ENCODE results near the gene IL23R.
A peak's percentile ranks its signal among the peaks of the same experiment; 100 is the strongest.
"Not testable (repeated sequence)": the region's sequence is repeated elsewhere in the genome, so short reads cannot be mapped to it uniquely, and the experiment has no call there.

The IL23R gene

DNA sequence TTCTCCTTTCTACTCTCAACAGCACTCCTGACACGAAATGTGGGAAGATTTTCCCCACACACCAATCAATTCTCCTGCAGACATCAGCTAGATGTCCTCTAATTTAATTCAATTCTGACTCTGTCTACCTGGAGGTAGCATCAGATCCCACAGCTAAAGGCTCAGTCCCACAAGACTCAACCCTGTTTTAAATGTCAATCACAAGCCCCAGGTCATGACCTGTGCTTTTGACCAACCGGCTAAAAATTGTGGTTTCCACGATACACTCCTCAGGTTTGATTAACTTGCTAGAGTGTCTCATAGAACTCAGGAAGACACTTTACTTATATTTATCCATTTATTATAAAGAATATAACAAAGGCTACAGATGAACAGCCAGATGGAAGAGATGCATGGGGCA lies 27.4 kb downstream of the IL23R start:
- DNase-seq (ENCODE audit: low spot score), result no peak

DNA sequence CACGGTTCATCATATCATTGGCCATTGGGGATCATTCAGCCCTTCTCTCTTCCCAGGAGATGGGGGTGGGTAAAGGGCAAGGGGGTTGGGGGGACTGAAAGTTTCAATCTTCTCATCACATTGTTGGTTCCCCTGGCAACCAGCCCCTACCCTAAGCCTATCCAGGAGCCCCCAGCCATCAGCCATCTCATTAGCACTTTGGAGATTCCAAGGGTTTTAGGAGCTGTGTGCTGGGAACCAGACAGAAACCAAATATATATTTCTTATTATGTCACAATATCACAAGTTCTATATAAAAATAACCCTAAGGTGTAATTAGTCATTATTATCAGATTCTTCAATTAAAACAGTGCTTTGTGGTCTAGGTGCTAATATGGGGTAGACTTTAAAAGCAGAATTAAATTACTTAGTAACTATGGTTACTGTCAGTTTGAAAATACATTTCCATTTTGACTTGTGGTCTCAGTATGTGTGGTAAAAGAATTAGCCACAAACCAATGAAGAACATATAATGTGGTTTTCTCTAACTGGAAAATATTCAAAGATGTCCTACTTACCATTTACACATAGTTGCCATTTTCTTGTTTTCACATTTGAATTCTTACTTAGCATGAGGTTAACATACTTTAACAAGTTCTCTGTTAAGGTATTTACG lies 28.1 kb downstream of the IL23R start:
- DNase-seq (ENCODE audit: low spot score), result no peak

DNA sequence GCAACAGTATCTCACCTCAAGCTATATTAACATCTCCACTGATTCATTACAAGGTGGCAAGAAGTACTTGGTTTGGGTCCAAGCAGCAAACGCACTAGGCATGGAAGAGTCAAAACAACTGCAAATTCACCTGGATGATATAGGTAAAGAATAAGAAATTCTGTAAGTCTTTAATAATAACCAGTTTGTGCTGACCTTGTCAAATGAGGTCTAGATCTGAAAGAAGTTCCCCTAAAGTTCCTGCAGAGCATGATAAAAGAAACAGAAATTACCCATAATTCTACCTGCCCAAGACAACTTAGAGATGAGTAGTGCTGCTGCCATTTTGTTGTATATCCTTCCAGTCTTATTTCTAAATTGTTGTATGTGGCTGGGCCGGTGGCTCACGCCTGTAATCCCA lies 34.5 kb downstream of the IL23R start:
- DNase-seq (ENCODE audit: low spot score), result no peak

DNA sequence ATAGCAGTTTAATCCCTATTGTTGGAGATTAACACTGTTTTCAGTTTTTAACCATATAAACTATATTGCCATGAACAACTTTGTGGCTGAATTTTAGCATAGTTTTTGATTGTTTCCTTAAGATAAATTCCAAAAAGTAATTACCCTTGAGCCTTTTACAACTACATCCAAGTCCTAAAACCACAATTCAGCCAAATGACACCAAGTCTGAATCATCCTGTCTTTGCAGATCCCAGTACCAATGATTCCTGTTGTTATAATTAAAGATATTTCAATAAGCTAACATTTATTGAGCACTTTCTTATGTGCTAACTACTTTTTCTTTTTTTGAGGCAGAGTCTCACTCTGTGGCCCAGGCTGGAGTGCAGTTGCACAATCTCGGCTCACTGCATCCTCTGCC lies 35.6 kb downstream of the IL23R start:
- DNase-seq (ENCODE audit: low spot score), result no peak

GRCh38 chr1:67204298-67204980 lies 38.2 kb downstream of the IL23R start:
- DNase-seq (ENCODE audit: low spot score), result no peak

- DNase-seq (ENCODE audit: low spot score), result not testable (repeated sequence)
Measured at GRCh38 chr1:67207398-67207797, 41.1 kb downstream of the IL23R start.

DNA sequence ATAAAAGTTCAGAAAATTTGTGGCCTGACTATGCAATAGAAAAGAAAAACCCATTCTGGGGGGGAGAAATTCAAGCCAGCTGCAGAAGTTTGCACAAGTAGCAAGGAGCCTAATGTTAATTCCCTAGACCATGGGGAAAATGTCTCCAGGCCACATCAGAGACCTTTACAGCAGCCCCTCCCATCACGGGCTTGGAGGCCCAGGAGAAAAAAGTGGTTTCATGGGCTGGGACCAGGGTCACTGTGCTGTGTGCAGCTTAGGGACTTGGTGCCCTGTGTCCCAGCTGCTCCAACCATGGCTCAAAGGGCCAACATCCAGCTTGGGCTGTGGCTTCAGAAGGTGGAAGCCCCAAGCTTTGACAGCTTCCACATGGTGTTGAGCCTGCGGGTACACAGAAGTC lies 42.0 kb downstream of the IL23R start:
- no peak for DNase-seq (ENCODE audit: low spot score)

DNA sequence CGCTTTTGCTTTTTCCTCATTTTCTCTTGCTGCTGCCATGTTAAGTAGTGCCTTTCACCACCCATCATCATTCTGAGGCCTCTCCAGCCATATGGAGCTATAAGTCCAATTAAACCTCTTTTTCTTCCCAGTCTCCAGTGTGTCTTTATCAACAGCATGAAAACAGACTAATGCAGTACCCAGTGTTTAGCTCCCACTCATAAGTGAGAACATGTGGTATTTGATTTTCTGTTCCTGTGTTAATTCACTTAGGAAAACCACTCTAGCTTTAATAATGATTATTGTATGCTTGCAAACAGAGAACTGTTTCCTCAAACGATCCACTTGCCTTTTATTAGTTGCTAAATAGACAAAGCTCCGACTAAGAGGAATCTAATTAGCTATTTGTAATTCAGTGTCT lies 43.3 kb downstream of the IL23R start:
- DNase-seq (ENCODE audit: low spot score), result no peak

- peak; percentile 16 for DNase-seq (ENCODE audit: low spot score)
Measured at GRCh38 chr1:67211589-67212563, 45.6 kb downstream of the IL23R start.

DNA sequence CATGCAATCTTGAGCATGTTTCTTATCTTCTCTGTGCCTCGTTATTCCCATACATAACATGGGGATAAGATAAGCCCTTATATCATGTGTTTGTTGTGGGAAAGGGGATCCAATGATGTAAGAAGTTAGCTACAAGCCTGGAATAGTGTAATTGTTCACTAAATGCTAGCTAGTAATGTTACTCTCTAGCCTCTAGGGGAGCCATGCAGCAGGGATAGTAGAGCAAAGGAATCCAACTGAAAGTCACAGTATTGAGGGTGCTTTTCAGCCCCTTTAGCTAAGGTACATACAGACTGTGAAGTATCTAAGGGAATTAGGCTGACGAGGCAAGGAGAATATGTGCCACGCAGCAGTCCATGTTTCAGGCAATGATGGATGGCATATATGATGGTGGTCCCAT lies 46.9 kb downstream of the IL23R start:
- DNase-seq (ENCODE audit: low spot score), result peak; percentile 11

GRCh38 chr1:67213948-67214347 lies 47.7 kb downstream of the IL23R start:
- DNase-seq (ENCODE audit: low spot score), result no peak

DNA sequence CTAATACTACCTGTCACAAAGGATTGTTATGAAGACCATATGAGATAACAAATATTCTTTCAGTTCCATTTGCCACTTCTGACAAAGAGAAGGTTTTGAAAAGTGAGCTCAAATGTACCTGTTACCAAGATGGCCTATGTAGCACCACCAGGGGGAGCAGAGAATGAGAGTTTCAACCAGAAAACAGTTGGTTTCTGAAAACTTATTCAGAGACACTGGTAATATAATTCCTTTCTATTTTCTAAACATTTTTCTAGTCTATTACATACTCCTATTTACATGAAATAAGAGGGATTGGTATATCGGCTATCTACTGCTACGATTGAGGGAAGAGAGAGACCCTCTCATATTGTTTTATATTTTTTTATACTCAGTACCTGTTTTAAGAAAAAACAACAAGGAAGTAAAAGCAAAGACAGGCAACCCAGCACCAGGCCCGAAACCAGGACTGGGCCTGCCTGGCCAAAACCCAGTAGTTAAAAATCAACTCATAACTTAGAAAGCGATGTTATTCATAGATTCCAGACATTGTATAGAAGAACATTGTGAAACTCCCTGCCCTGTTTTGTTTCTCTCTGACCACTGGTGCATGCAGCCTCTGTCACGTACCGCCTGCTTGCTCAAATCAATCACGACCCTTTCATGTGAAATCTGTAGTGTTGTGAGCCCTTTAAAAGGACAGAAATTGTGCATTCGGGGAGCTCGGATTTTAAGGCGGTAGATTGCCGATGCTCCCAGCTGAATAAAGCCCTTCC lies 48.3 kb downstream of the IL23R start:
- DNase-seq (ENCODE audit: low spot score), result no peak

- DNase-seq (ENCODE audit: low spot score), result no peak
Measured at GRCh38 chr1:67216401-67216800, 50.1 kb downstream of the IL23R start.

GRCh38 chr1:67217417-67217816 lies 51.2 kb downstream of the IL23R start:
- no peak for DNase-seq (ENCODE audit: low spot score)

GRCh38 chr1:67217938-67218337 lies 51.7 kb downstream of the IL23R start:
- no peak for DNase-seq (ENCODE audit: low spot score)

GRCh38 chr1:67224856-67225255 lies 58.6 kb downstream of the IL23R start:
- DNase-seq (ENCODE audit: low spot score), result no peak

DNA sequence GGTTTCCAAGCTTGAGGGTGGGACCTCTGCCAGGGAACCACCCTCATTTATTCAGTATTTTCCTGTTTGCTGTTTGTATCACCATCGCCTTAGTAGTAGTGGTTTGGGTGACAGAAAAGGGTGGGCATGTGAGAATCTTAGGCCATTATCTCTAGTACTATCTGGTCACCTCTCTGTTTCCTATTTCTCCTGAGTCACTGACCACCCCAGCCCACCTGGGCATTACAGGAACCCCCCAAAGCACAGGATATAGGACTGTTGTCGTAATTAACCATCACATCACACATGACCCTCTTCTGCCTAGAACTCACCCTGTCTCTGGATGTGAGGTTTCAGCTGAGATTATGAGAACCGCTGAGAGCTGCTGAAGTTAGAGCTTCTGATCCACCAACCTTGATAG lies 60.4 kb downstream of the IL23R start:
- DNase-seq (ENCODE audit: low spot score), result no peak

DNA sequence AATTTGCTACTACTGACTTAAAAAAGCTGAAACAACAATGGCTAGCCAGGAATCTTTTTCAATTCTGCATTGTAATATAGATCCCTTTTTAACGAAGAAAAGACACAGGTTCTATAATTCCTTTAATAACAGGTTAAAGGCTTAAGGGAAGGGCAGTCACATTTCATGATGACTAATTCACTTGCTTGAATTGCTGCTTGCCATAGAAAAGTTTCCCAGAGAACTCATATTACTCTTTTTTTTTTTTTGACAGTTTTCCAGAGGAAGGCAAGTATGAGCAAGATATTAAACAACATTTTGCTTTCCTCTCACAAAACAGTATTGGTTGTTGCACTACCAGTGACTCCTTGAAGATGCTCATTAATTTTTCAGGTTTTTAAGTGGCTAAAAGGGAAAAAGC lies 60.9 kb downstream of the IL23R start:
- DNase-seq (ENCODE audit: low spot score), result no peak

GRCh38 chr1:67228791-67229190 lies 62.5 kb downstream of the IL23R start:
- no peak for DNase-seq (ENCODE audit: low spot score)

DNA sequence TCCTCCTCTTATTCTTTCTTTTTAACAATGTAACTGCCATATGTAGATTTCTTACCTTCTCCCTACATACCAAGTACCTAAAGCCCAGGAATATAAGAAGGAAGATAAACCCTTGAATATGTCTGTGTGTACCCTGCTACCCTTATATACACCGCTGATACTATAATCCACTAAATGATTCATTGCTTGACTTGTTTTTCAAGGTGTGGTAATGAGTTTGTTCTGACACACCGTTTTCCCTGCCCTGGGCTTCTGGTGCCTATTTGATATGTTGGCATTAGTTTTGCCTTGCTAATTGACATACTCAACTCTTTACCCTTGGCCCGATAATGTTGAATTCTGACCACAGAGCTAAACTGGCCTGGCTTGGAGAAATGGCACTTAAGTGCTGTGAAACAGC lies 64.3 kb downstream of the IL23R start:
- DNase-seq (ENCODE audit: low spot score), result no peak

- DNase-seq (ENCODE audit: low spot score), result no peak
Measured at GRCh38 chr1:67236277-67236676, 70.0 kb downstream of the IL23R start.

DNA sequence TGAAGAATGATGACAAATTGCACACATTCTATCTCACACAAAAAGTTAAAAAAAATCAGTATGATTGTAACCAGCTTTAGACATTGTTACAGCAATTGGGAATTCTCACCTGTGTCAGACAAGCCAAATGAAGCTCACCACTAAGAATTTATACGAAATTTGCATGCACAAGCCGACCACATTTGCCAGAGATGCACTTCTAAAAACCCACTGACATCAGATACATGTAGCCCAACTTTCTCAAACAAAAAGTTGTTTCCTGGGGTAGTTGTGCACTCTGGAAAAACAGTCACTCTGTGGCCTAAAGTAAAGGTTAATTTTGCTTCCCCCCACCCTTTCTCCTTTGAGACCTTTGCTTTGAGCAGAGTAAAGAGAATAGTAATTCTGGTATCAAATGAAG lies 73.5 kb downstream of the IL23R start:
- DNase-seq (ENCODE audit: low spot score), result no peak

Measured in SK-N-DZ (cell line).